Activated CD4-positive, alpha-beta T cell treated with anti-CD3 and anti-CD28 coated beads, Interleukin-2, amount 50 U/mL, for 4 hours (primary cell): Measurements from ENCODE around the gene DCAF5.
"Not testable (repeated sequence)": the region's sequence is repeated elsewhere in the genome, so short reads cannot be mapped to it uniquely, and the experiment has no call there.

Source experiments
- DNase-seq, 2 experiments: peaks; one replicate each; pipeline ENCODE4 v3.0.0-alpha.2; 2020

Gene DCAF5

DNA sequence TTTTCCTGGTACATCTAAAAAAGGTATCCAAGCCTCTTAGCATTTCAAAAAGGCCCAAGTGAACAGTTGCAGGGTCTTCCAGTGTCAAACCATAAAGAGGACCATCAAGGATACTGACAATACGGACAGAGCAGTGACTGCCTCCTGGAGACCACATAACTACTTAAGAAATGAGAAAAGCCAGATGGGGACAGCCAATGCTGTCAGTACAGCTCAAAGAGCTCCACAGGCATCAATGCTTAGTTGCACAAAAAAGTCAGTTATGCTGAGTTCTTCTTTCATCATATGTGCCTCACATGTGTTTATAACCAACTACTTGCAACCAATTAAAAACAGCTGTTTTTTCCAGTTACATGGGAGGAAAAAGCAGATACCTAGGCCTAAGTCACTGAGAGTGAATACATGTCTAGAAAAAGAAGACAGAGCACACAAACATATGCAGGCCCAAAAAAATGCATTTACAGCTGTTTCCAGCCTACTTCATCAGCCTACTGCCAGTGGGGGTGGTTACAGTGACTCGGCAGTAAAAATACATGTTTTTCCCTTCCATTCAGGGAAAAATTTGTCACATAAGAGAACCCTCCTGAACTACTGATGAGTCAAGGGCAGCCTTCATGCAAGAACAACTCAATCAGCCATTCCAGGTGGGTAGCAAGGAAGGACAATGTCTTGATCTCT, 84.0 kb downstream of the DCAF5 start:
- no peak for DNase-seq

DNA sequence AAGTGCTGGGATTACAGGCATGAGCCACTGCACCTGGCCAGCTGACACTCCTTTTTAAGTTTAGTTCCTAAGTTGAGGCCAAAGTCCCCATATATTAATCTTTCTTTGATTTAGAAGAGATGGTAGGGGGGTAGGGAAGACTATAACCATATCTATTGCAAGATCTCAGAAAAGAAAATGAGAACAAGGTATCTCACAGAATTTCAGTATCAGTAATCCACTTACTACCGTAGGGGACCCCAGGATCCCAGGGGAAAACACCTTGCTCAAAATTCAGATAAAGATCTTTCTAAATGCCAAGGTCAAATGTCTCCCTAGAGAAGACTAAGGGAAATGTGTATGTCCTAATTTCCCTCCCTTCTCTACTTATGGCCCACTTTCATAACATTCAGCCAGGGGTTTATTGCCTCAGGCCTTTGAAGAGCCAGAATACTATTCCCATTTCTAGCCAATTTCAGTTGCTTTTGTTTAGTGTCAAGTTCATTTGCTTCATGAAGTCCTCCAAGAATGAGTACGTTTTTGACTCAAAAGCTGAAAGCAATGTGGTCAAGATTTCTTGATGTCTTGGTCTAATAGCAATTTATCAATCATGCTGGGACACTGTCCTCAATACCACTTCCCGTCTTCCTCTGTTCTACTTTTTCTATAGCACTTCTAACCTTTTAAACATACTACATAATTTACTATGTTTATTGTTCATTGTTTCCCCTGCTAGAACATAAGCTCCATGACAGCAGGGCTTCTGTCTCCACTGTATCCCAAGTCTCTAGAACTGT, 86.3 kb downstream of the DCAF5 start:
- DNase-seq, result no peak

DNA sequence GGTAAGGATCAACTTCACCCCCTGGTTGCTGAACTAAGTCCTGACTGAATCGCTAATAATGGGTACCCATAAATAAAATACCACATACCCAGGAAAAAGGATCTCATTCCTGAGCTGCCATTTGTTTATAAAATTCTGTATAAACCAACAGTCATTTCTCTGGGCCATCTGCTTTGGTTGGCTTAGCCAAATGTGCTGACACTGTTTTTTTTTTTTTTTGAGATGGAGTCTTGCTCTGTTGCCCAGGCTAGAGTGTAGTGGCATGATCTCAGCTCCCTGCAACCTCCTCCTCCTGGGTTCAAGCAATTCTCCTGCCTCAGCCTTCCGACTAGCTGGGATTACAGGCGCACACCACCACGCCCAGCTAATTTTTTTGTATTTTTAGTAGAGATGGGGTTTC, 87.0 kb downstream of the DCAF5 start:
- DNase-seq, result not testable (repeated sequence)

DNA sequence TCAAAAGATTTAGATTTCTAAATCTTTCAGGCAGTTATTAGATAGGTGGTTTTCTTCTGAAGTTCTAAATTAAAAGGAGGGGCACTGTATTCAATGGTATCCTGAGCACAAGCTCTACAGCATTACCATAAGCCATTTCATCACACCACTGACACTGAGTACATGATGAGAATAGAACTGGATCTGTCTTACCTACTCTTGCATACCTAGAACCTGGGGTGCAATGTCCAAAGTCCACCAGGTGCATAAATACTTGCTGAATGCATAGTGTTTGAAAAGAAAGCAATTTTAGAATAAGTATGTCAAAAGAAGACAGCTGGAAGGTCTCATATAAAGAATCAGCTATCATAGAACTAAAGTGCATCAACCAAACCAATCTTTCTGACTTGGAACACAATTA, 88.3 kb downstream of the DCAF5 start:
- no peak for DNase-seq

DNA sequence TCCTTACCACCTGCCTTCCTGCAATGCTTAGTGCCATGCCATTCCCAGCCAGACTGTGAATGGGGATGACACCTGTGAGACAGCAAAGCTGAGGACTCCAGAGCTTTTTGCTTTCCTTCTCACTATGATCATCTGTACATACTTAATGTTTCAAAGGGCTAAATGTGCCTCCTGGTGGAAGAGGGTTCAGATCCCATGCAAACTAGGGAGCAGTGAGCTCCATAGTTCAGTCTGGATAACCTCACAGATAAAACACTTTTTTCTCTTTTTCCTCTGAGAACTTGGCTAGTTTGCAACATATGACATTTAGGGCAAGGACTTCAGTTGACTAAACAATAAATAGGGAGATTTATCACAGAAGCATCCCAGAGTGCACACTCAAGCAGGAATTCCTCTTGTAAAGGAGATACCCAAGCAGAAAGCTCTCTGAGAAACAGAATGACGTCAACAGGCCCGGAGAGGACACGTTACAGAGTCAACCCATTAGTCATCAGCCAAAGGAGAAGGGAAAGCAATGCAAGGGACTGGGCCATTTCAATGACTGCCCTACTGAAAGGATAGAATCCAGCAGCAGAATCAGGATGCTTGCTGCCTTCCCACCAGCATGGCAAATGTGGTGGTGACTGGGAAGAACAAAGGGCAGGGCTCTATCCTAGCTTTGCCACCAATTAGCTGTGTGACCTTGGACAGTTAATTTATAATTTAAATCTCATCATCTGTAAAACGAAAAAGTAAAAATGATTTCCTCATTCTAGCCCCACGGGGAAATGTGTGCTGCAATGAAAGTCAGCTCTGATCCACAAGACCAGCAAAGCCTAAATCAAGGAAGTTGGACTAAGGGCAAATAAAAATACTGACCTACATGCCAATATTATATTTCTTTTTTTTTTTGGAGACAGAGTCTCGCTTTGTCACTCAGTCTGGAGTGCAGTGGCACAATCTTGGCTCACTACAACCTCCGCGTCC, 93.0 kb downstream of the DCAF5 start:
- DNase-seq, result no peak

DNA sequence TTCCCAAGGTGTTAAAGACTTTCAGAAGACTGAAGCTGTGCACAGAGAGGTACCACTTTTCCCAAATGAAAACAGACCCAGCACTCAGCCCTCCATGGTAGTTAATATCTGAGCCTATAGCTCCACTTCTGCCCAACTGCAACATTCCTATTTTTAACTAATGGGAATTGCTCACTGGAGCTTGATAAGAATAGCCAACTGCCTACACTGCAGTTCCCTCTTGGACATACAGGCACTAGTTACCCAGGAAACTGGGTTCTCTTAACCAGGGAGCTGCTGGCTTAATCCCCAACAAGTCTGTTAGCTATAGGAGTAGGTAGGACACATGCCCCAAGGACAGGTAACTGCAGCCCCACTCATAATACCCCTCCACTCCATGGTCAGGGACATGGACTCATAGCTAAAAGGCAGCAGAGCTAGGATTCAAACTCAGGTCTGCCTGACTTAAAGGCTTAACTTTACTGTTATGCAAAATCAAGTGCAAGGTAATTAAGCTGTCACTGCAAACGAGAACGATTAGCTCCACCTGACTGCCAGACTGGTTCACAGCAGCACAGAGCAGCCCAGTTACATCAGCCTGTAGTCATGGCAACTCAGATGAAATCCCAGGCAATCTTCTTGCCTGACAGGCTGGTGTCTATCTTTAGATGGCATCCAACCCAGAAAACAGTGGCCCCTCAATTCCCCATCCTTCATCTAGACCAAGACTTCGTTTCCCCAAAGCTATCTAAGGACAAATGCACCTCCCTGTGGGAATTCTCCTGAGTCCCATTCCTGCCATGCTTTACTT, 96.7 kb downstream of the DCAF5 start:
- no peak for DNase-seq

DNA sequence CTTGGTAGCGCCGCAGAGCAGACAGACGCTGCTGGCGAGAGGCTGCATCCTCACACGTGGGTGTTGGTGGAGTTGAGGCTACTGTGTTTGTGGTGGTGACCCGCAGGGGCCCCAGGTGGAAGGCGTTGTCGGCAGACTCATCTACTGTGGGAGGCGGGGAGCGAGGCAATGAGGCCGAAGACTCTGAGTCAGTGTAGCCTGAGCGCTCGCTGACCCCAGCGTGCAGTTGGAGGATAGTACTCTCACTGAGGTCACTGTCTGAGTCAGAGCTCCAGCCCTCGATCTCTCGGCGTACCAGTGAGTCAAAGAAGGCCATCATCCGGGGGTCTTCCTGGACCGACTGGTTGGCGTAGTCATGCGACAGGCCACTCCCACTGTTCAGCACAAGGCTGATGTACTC, 97.8 kb downstream of the DCAF5 start:
- DNase-seq, result no peak

DNA sequence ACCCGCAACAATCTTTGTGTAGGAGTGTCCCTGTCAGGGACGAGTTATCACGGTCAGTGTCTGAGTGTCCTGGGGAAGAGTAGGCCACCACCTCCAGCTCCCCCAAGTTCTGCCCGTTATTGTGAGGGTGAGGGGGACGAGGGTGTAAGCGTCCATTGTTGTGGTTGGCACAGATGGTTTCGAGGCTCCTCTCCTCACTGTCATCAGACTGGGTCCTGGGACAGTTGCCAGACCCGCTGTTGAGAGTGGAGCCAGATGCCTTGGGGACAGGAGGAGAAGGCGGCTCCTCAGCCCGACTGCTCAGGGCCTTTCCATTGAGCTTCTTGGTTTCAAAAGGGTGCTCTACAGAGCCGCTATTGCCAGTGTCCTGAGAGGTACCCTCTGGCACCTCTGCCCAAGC, 98.9 kb downstream of the DCAF5 start:
- DNase-seq, result no peak

DNA sequence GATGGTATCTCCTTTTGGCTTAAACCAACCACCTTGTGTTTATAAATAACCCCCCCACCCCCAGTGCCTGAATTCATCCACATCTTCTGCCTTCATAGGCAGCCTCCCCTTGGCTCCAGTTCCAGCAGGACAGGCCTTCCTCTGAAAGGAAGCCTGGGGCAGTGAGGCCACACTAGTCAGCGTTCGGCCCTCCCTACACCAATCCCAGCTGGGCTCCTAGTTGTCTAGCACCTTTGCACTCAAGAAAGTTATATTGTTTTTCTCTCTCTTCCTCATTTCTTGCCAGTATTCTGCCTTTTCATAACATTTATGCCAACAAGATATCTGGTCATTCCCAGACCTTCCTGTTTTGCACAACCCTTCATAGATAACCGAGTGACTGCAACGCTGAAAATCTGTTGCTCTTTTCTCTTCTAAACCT, 100.7 kb downstream of the DCAF5 start:
- DNase-seq, result no peak

DNA sequence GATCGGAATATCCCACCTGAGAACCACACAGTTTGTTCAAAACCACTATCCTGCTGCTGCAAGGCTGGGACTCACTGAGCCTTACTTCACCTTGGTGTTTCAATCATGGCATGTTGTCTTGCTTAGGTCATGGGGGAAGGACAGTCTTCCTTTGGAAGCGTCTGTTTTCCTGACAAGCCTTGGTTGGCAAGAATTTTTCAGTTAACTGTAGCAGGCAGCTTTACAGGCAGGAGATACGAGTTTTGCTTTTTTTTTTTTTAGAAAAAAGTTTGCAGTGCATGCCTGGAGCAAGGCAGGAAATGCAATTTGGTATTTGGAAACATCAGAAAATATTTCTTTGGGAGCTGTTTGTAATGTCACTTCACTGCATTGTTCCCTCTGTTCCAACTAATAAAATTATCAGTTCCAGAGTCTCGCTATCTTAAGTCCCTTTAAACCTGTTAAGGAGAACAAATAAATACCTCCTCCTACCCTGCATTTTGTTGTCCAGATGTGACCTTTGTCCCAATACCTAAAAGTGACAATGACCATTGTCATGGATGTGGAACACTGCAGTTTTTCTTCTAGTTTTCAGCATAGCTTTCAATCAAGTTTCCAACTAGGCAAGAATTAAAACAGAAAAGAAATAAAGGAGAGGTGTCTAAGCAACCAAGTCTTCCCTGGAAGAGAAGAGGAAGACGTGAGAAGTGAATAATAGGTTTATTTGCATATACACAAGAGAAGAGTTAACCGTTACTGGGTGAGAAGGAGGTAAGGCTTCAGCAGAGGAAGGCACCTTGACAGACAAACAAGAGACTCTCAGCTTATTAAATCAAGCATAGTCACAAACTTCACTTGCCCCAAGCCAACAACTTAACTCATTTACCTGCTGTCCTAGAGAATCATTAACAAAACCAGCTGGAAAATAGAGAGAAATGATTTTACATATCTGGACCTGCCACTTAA, 102.4 kb downstream of the DCAF5 start:
- no peak for DNase-seq

DNA sequence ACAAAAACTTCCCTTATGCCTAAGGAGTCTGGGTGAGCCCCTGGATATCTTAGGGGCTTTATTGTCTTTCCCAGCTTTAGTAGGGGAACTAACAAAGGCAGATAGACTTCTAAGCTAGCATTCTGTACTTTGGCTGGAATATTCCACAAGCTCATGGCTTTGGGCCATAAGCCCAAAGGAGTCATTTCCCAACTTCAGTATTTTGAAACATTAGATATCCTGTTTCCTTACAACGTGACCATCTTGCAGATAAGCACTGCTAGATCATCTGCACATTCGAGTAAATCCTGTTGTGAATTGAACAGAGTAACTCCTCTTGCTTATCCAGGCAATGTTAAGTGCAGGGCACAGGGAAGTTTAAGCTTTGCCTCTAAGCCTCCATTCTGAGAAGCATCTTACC, 103.2 kb downstream of the DCAF5 start:
- no peak for DNase-seq

DNA sequence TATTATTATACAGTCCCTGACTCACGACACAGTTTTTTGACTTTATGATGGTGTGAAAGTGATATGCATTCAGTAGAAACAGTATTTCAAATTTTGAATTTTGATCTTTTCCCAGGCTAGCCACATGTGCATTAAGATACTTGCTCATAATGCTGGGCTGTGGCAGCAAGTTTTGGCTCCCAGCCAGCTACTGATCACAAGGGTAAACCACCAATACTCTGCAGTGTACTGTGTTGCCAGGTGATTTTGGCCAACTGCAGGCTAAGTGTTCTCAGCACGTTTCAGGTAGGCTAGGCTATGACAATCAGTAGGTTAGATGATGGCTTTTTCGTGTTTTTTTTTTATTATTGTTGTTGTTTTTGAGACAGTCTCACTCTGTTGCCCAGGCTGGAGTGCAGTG, 104.5 kb downstream of the DCAF5 start:
- DNase-seq, result no peak

DNA sequence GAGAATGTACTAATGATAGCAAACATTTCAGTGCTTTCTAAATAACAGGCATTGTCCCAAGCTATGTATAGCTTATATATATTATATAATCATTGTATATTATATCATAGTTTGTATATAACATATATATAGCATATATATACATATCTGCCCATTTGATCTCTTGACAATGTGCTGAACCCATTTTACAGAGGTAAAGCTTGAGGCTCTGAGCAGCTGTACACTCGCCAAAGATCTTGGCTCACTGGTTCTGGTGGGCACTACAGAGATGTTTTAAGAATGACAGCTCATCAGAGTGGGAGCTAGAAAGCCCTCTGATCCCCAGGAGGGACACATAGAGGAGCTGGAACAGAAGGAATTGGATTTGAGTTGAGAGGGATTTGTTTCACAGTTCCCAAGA, 105.7 kb downstream of the DCAF5 start:
- no peak for DNase-seq

DNA sequence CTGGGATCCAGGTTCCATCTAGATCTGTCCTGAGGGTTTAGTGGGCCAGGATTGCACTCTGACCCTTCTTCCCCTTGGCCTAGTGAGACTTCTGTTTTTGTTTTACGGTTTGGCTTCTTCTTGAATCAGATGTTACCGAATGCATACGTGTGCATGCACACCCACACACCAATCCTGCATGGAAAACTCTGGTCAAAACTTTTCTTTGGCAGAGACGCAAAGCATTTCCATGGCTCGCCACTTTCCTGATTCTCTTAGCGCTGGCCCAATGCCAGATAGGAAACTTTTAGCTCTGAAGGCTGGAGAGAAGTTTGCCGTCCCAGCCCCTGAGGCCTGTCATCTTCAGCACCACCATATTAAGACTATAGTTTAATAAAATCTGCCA, 106.5 kb downstream of the DCAF5 start:
- no peak for DNase-seq

DNA sequence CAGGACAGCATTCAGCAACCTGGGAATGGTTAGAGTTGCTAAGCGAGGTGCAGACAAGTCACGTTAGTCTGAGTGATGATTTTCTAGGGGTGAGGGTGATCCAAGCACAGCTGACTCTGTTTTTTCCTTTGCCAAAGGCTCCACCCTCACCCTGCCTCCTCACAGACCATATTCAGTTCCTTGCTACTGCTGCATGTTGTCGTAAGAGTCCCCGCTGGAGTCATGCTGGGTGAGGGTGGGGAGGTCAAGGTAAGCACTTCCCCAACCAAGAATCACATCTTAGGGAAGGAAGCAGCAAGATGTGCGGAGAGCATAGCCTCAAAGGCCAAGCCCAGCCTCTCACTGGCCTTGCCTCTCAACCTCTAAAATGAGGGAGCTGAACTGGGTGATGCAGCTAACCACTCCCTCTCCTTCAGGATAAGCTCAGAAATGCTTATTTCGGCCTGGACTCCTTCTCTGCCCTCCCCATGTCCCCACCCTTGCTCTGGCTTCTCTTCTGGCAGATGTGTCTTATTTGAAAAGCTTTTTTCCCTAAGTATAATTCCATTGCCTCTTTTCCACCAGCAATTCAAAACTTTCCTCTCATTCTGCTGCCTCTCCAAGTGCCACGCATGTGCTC, 107.0 kb downstream of the DCAF5 start:
- no peak for DNase-seq

DNA sequence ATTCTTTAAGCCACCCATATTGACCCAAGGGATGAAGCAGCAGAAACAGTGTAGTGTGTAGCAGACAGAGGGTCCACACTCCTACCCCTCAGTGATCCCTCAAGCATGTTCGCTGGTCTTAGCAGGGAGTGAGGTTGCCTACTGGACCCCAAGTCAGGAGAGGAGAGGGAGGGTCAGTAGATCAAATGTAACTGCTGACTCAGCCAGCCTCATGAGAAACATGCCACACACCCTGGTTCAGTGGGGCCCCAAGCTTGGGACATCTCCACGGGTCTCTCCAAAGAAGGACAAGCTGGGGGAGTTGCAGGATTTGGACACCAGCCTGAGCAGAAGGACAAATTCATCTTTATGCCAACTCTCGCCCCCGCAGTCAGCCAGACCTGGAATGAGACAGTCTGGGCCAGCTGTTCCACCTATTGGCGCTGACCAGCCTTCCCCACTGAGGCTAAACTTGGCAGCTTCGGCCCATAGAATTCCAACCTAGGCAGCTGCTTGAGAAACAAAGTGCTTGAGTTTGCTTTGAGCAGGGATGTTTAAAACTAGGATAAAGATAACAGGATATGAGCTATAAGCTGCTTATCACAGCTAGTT, 107.9 kb downstream of the DCAF5 start:
- DNase-seq, result no peak

DNA sequence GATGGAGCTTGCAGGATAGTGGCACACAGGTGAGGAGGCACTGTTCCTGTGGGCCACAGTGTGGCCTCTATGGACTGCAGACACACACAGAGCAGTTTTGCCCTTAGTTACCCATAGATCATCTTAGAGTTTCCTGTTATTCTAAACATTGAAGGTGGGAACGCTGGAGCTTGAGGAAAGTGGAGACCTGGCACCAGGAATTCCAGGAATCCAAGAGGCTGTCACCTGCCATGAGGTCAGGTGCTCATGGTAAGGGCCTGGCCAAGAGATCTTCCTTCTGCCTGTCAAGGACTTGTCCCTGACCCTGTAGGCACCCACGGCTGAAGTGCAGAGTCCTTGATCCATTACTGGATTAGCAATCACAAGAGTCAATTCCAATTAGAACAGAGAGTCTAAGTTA, 108.6 kb downstream of the DCAF5 start:
- no peak for DNase-seq

DNA sequence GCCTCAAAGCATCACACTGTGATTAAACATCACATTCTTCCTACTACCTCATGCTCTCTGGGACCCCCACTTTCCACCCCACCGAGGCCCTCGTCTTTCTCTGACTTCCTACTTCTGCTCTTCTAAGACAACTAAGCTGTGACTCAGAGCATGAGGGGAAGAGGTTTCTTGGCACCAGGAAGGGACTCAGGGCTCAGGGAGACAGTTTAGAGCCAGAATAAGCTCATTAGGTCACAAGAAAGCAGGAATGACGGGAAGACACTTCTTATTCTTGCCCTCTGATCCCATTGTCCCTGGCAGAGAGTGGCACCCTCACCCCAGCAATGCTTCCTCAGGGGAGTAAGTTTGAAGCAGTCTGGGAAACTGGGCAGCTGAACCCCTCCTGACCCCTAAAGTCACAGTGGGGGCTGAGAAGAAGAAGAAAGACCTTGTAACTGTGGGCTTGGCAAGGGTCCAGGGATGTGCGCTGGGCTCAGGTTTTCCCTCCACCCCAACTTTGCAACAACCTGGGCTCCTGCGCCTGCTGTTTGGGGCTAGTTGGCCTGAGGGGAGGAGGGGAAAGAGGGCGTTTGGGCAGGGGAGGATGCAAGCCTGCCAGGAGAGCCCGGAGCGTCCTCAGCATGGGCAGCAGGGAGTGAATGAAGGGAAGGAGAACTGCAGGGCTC, 109.2 kb downstream of the DCAF5 start:
- DNase-seq, result no peak

DNA sequence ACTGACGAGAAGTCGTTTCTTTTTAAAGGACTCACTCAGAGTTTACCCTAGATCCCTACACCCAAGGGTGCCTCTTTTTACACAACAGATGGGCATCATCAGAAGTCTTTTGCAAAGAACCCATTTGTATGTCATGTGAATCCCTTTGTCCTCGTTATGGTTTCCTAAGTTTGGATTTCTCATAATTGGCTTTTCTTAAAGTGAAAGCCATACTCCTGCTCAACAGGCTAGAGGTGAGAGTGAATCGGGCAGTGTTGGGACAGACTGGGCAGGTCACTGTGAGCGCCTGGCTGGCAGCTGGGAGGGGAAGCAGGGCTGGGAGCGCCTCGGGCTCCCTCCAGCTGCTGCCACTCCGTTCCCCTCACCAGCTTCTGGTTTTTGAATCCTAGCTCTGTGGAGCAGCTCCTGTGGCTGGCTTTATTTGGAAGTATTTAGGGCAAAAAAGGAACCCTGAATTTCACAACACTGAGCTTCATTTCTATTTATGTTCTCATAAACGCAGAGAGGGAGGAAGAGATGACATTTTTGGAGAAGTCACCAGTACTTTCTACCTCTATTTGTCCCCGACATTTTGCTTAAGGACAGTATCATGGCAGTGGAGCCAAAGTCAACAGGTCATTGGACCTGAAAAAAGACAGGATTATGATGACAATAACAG, 110.0 kb downstream of the DCAF5 start:
- no peak for DNase-seq

DNA sequence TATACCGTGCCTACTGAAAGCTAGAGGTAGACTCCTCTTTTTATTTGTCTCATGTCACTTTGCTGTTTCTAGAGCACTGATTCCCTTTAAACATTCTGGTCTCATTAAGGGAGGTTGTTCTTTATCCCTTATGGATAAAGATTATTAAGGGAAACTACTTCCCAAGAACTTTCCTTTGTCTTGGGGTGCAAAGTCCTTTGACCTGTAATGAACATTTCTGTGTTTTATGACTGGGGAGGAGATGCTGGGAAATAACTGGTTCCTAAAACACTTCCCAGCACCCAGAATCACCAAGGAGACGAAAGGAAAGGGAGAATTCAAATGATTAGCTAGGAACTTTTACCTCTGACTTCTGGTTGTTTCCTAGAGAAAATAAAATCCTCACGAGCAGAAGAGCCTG, 110.6 kb downstream of the DCAF5 start:
- no peak for DNase-seq
